SK-N-MC (cell line): Measurements from ENCODE around the gene KRT35.

Experiments used
- EZH2 ChIP-seq: fragments of 200-600 bp; sonication (generic); IDR thresholded peaks from one replicate; pipeline ENCODE4 v1.6.1; 2017; ENCODE audit warnings: antibody characterized with exemption
- POLR2AphosphoS5 ChIP-seq: IDR thresholded peaks from 2 replicates; pipeline ENCODE4 v1.6.1; 2012; ENCODE audit warnings: mild to moderate bottlenecking, low read depth, low read length, borderline replicate concordance

GRCh38 chr17:41440531-41441033 lies 40.4 kb downstream of the KRT35 start, which contains the start of gene KRT38:
- TF ChIP-seq EZH2 (no peak), POLR2AphosphoS5 (no peak)
